GM19438 (cell line): ENCODE results near the gene NAA30.
"Not testable (repeated sequence)": the region's sequence is repeated elsewhere in the genome, so short reads cannot be mapped to it uniquely, and the experiment has no call there.

Experiments
- ATAC-seq: cut with Tn5 transposase; IDR thresholded peaks from one replicate; pipeline ENCODE4 v1.9.1; 2021; ENCODE audit warnings: low read depth; ENCODE audit not compliant: unreplicated experiment

Gene NAA30

DNA sequence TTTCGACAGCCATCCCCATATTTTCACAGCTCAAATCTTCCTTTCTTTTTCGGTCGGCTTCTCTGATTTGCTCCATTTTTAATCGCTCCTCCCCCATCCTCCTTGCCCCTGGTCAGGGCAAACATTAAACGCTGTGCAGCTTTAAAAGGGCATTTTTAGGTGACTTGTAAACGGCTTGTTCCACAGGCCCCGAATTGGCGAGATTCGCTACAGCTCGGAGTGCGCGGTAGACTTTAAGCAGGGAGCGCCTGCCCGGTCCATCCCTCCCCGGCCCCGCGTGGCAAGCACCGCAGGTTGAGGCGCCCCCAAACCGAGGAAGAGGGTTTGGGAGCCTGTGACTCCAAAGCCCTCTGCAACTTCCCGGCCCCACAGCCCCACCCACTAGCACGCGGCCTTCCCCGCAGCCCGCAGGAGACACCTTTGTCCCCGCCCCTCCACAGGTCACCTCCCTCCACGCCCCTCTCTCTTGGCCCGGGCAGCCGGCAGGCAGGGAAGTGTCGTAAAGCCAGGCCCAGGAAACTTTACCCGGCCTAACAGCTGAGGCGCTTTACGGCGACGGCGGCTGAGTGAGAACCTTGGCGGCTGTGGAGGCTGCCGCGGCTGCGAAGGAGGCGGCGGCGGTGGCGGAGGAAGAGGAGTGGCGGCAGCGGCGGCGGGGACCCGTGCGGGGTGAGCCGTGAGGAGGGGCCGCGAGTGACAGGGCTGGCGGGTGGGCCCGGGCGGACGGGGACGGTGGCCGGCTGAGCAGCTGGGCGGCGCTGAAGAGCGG lies at the start of gene NAA30:
Gene NAA30, plus strand, starts transcription at position 550 of the 769 bp plus-strand sequence. CDS start 372 bp downstream, outside the sequence.
- peak; percentile 84 for ATAC-seq

DNA sequence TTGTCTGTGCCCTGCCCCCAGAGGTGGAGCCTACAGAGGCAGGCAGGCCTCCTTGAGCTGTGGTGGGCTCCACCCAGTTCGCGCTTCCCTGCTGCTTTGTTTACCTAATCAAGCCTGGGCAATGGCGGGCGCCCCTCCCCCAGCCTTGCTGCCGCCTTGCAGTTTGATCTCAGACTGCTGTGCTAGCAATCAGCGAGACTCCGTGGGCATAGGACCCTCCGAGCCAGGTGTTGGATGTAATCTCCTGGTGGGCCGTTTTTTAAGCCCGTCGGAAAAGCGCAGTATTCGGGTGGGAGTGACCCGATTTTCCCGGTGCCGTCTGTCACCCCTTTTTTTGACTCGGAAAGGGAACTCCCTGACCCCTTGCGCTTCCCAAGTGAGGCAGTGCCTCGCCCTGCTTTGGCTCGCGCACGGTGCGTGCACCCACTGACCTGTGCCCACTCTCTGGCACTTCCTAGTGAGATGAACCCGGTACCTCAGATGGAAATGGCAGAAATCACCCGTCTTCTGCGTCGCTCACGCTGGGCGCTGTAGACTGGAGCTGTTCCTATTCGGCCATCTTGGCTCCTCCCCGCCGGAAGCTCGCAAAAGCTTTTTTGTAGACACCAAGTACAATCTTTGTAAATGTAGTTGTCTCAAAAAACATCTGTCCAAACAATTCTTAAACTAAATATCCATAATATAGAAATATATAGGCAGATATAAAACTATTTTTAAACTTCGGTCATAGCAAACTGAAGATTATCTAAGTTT lies 46.7 kb upstream of the NAA30 start:
- not testable (repeated sequence) for ATAC-seq

DNA sequence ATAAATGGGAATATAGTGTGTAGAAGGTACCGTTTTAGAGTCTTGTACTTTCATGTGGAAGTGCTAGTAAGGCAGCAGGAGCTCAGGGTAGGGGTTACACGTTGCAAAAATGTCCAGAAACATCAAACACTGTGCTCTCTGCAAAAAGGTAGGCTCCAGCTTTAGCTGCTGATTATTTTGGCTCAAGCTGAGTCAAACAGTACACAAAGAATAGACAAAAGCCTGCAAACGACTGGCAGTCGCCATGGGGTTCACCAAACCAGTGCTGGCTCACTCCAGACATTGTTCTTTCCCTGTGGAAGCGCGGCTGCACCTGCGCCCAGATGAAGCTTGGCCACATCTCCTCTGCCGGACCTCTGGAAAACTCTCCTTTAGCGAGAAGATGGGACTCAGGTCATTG lies 45.3 kb upstream of the NAA30 start:
- ATAC-seq, result no peak

DNA sequence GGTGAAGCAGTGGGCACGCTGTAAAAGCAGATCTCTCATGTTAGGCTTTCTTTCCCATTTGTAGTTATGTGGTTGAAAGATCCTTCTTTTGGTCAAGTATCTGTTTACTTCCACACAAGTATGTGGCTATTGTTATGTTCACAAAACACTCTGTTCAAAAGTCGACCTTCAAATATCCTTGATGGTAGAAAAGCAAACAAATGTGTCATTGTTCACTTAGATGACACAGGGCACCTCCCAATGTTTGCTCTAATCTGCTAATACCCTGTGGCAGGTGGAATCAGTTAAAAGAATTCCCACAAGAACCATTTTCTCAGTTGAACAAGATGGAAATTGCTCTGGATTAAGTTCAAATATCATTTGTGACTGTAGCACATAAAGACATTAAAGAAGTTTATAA lies 43.6 kb upstream of the NAA30 start:
- no peak for ATAC-seq

DNA sequence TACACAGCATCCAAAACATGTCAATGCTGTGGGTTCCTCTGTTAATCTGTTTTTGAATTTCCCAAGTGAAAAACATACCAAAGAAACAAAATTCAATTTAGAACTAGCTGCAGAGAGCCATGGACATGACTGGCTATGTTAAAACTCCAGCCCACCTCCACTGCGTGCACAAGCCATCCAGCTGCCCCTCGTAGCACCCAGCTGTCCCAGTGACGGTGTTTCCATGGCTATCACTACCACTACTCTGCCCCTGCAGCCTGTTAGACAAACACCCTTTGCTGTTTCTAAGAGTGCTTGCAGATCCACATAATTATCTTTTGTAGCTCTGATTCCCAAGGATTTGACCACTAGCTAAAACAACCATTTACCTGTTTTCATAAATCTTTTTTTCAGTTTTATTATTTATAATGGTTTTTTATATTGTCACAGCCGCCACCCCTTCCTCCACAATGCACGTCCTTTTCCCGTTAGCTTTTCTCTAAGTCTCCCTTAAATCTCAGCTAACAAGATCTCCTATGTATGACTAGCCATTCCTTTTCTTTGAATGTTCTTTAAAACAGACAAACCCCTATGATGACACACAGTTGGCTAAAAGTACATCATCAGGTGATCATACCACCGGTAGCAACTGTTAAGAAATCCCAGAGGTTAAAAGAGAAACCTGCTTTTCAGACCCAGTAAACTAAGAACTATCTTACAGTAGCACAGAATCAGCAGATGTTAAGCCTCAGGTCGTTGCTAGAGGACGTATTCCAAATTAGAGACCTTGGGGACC lies 37.8 kb upstream of the NAA30 start:
- no peak for ATAC-seq

DNA sequence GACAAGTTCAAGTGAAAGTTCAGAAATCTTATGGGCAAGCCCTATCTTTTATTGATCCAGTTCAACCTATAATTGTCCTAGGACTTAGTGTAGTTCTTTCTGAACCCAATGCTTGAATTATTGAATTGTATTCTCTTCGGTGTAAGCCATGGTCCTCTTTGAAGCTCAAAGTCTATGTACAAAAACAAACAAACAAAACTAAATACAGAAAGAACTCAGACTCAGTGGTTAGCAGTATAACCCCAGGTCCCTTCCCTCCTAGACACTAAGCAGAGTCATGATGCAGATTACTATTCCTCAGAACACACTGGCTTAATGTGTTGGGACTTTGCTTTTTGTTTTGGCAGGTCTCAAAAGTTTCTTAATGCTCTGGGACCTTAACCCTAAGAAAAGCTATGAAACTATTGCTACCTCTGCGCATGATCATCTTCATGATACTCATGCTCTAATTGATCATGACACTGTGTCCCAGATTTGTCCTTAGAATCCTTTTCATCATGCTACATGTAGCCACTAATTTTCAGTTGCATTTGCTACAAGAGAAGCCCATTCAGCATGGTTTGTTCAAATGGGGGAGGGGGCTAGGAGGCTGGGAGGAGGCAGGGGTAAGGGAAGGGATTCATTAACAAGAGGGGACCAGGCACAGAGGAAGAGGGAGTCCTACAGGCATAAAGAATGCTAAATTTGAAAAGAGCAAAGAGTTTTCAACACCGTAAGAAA lies 35.1 kb upstream of the NAA30 start:
- ATAC-seq, result no peak

DNA sequence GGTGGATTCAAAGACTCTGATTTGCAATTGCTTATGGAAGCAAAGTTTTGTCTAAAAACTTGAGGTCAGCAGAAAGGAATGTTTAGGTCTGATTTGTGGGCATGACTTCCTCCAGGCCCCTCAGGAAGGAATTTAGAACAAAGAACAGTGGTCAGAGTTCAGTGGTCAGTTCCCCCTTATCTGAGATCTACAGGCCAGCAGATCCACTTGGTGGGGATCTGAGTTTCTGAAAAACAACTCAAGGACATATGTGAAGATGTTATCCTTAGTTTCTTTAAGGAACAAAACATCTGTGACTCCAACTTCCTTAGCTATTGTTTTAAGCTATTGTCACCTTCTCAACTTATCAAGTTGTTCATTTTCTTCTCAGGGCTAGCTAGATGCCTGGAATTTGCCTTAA lies 28.0 kb upstream of the NAA30 start:
- no peak for ATAC-seq

DNA sequence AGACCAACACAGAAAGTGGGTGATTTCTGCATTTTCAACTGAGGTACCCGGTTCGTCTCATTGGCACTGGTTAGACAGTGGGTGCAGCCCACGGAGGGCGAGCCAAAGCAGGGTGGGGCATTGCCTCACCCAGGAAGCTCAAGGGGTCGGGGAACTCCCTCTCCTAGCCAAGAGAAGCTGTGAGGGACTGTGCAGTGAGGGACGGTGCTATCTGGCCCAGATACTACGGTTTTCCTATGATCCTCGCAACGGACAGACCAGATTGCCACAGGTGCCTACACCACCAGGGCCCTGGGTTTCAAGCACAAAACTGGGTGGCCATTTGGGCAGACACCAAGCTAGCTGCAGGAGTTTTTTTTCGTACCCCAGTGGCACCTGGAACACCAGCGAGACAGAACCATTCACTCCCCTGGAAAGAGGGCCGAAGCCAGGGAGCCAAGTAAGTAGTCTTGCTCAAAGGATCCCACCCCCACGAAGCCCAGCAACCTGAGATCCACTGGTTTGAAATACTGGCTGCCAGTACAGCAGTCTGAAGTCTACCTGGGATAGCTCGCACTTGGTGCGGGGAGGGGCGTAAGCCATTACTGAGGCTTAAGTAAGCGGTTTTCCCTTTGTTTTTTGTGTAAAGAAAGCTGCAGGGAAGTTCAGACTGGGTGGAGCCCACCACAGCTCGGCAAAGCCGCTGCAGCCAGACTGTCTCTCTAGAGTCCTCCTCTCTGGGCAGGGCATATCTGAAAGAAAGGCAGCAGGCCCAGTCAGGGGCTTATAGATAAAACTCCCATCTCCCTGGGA lies 25.5 kb upstream of the NAA30 start:
- no peak for ATAC-seq

DNA sequence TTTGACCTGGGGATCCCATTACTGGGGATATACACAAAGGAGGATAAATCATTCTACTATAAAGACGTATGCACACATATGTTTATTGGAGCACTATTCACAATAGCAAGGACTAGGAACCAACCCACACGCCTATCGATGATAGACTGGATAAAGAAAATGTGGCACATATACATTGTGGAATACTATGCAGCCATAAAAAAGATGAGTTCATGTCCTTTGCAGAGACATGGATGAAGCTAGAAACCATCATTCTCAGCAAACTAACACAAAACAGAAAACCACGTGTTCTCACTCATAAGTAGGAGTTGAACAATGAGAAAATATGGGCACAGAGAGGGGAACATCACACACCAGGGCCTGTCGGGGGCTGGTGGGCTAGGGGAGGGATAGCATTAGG lies 20.2 kb upstream of the NAA30 start:
- not testable (repeated sequence) for ATAC-seq

DNA sequence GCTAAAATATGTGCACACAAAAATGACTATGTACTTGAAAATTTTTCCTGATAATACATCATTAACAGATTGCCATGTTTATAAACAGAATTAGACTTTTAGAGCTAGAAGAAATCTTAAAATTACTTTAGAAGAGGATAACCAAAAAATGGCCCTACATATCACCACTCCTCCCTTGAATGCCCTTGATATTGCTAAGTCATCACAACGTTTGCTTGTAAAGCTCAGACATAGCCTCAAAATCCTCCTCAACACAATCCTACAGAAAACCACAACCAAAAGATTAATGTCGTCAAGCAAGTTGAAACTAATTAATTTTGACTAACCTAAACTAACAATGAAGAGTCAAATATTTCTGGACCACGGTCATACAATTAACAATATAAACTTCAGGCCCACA lies 19.4 kb upstream of the NAA30 start:
- ATAC-seq, result no peak

DNA sequence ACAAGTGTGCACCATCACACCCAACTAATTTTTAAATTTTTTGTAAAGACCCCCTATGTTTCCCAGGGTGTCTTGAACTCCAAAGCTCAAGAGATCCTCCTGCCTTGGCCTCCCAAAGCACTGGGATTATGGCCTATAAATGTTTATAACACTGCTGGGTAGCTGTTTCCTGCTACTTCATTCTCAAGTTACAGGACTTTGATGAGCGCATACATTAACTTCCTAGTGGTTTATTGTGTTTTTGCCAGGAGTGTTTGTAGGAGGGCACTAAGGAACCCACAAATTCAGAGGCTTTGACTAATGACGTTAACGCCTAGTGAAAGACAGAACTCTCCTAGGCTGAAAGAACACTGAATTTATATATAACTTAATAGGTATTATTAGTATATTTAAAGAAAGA lies 15.2 kb upstream of the NAA30 start:
- no peak for ATAC-seq

DNA sequence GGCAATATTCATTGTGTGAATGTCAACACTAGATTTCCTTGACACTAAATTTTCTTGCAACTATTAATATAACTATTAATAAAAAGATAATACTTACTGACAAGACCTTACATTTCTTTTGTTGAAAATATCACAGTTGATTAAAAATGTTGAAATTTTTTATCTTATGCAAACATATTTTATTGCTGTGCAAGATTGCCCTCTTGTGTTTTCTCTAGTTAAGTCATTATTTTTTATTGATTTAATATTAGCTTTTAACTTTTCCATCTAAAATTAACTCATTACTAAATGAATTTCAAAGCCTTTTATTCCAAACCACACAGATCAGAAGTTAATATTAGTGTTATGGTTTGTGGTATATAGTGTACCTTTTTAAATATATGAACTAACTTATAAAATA lies 11.7 kb upstream of the NAA30 start:
- ATAC-seq, result no peak

DNA sequence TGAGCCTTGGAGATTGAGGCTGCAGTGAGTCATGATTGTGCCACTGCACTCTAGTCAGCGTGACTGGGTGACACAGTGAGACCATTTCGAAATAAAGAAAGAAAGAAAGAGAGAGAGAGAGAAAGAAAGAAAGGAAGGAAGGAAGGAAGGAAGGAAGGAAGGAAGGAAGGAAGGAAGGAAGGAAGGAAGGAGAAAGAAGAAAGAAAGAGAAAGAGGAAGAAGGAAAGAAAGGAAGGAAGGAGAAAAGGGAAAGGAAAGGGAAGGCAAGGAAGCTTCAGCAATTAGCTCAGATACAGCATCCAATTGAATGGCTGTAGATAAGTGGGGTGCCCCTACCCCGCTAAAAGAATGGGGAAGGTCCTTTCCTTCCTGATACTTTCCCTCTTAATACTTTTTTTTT lies 9.5 kb upstream of the NAA30 start:
- no peak for ATAC-seq

DNA sequence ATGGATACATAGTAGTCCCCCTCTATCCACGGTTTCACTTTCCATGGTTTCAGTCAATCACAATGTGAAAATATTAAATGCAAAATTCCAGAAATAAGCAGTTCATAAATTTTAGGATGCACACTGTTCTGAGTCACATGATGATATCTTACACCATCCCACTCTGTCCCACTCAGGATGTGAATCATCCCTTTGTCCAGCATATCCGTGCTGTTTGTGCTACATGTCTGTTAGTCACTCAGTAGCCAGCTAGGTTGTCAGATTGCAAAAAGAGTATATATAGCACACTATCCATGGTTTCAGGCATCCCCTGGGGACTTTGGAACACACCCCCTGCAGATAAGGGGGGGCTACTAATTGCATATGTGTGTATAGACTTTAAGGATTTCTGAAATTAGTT lies 8.1 kb upstream of the NAA30 start:
- no peak for ATAC-seq

DNA sequence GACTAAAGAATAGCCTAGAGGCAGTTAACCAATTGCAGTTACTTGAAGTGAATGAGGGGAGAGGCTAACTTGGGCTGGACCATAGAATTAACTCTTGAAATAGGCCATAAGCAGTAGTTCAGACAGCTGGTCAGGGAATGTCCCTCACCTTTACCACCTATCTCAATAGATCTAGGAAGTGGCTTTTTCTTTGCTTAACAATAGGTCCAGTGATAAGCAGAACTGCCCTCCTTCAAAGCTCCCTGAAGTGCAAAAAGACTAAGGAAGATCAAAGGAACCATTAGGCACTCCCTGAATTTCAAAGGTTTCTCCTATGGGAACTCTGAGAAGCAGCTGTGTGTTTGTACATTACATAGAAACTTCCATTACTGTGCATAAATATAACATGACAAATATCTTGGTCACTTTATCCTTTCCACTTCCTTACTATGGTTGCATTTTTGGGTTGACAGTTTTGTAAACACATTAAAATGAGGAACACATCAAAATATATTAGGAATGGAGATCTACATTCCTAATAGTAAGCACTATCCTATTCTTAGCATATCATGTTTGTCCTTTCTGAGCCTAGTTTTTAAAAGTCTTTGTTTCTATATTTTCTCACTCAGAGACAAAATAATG lies 7.2 kb upstream of the NAA30 start:
- no peak for ATAC-seq

DNA sequence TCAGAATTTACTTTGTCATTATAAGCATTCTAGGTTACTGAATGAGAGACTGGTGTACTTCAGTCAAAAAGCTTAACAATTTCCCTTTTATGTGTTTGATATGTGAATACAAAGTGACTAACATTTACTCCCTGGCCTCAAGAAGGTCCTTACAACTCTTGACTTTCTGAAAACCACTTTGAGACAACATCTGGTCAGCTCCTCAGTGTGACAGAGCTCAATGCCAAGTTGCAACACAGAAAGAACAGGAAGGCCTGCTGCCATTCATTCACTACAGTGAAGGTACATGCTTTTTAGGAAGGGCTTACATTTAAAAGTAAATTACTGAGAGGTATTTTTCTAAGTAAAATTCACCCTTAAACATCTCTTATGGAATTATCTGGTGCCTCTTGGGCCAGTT lies 2.3 kb upstream of the NAA30 start:
- no peak for ATAC-seq

DNA sequence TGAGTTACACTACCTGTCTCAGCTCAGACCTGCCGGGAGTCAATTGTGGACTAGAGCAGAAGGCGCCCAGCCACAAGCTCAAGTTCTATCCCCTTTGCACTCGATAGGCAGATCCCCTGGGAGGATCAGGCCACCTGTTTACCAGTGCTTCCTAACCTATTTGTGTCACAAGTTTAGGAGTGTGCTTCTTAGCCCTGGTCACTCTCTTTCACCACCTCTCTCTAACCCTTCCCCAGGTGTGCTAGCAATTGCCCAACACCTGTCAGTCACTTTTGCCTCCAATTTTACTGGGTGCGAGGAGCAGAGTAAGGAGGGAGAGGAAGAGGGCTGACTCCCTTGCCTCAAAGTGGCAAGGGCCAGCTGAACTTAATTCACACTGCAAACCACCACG lies 745 bp upstream of the NAA30 start:
- ATAC-seq, result peak; percentile 6

DNA sequence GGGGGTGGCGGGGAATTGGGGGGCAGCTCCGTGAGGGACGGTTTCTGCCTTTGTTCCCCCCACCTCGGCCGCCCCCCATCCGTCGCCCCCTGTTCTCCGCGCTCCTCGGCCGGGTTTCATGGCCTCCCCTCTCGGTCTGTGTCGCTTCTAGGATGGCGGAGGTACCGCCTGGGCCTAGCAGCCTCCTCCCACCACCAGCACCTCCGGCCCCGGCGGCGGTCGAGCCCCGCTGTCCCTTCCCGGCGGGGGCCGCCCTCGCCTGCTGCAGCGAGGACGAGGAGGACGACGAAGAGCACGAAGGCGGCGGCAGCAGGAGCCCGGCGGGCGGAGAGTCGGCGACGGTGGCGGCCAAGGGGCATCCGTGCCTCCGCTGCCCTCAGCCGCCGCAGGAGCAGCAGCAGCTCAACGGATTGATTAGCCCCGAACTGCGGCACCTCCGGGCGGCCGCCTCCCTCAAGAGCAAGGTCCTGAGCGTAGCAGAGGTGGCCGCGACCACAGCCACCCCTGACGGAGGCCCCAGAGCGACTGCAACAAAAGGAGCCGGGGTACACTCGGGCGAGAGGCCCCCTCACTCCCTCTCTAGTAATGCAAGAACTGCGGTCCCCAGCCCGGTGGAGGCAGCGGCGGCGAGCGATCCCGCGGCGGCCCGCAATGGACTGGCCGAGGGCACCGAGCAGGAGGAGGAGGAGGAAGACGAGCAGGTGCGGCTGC lies 575 bp downstream of the NAA30 start:
- ATAC-seq, result peak; percentile 46
